CD4-positive, alpha-beta T cell (primary cell): ENCODE measurements around the gene UBE2M. TPM values are rescaled to one million over a fixed set of nuclear protein-coding genes. Genes with fewer than 3 reads are reported as not detected.
A peak's percentile ranks its signal among the peaks of the same experiment; 100 is the strongest.

Experiments used
- ATAC-seq: fragments of 200-7000 bp; cut with Tn5 transposase; one replicate; pipeline ENCODE4 v1.10.0; 2022; ENCODE audit warnings: mild to moderate bottlenecking; ENCODE audit not compliant: poor library complexity
- CTCF ChIA-PET: fragments of 350-600 bp; sonication (Branson Sonifier 250); formaldehyde crosslinking; loops from one replicate; lab custom pipeline; 2021; ENCODE audit warnings: antibody characterized with exemption, inconsistent platforms; lab: Charles Lee
- POLR2A ChIA-PET: fragments of 350-600 bp; sonication (Branson Sonifier 250); formaldehyde crosslinking; loops from one replicate; lab custom pipeline; 2021; ENCODE audit warnings: antibody characterized with exemption, inconsistent platforms; lab: Charles Lee
- DNase-seq, 14 experiments: peaks; one replicate each; pipeline ENCODE4 v3.0.0-alpha.2; 2013 to 2020; ENCODE audit warnings: mixed read lengths in 2 of 14
- H3K27ac ChIP-seq, 2 donors: one replicate each; pipeline versions ENCODE4 v1.5.1 to v1.7.0; 2013; ENCODE audit warnings: low read length in 2 of 2, low read depth in 1 of 2, mild to moderate bottlenecking in 1 of 2
- H3K27me3 ChIP-seq, 2 experiments: 1 replicate in 1 of 2; 2 replicates in 1 of 2; pipeline versions ENCODE4 v1.6.1 to v1.7.0; 2013; ENCODE audit warnings: low read length in 2 of 2, control low read depth in 1 of 2, mild to moderate bottlenecking in 1 of 2, moderate library complexity in 1 of 2; ENCODE audit not compliant: insufficient read depth in 2 of 2, control insufficient read depth in 1 of 2
- H3K36me3 ChIP-seq: one replicate; pipeline ENCODE4 v1.6.1; 2013; ENCODE audit warnings: low read length, control low read depth; ENCODE audit not compliant: insufficient read depth
- H3K4me1 ChIP-seq: one replicate; pipeline ENCODE4 v1.6.1; 2013; ENCODE audit warnings: low read length, control low read depth; ENCODE audit not compliant: insufficient read depth
- H3K4me3 ChIP-seq: one replicate; pipeline ENCODE4 v1.5.1; 2013; ENCODE audit warnings: mild to moderate bottlenecking, low read length, moderate library complexity
- H3K9me3 ChIP-seq, 2 experiments: 1 replicate in 1 of 2; 2 replicates in 1 of 2; pipeline versions ENCODE4 v1.6.1 to v1.7.0; 2013; ENCODE audit warnings: low read length in 2 of 2, mild to moderate bottlenecking in 2 of 2, control low read depth in 1 of 2, moderate library complexity in 1 of 2; ENCODE audit not compliant: control insufficient read depth in 1 of 2, insufficient read depth in 1 of 2
- H3K27ac Mint-ChIP-seq: one replicate; pipeline ENCODE4 v1.8.0; 2020; ENCODE audit warnings: mixed read lengths
- H3K27me3 Mint-ChIP-seq: one replicate; pipeline ENCODE4 v1.8.0; 2021; ENCODE audit warnings: mixed read lengths
- H3K36me3 Mint-ChIP-seq: one replicate; pipeline ENCODE4 v1.8.0; 2021; ENCODE audit warnings: low read depth, mixed read lengths
- H3K4me1 Mint-ChIP-seq: one replicate; pipeline ENCODE4 v1.8.0; 2021; ENCODE audit warnings: low read depth, mixed read lengths
- H3K4me3 Mint-ChIP-seq: one replicate; pipeline ENCODE4 v1.8.0; 2020; ENCODE audit warnings: mild to moderate bottlenecking, mixed read lengths
- H3K9me3 Mint-ChIP-seq: one replicate; pipeline ENCODE4 v1.8.0; 2020; ENCODE audit warnings: mixed read lengths
- CTCF ChIP-seq: fragments of 200-600 bp; IDR thresholded peaks from one replicate; pipeline ENCODE4 v1.8.0; 2022; ENCODE audit warnings: antibody characterized with exemption, mild to moderate bottlenecking
- intact Hi-C, 2 experiments: fragments of 100-400 bp; cut with DNase I in 1 of 2; cut with micrococcal nuclease in 1 of 2; formaldehyde crosslinking; loops; one replicate each; pipeline versions ENCODE4 v1.15.1 to v1.9.0; 2023 to 2025; cut with DNase I, micrococcal nuclease
- total RNA-seq, 174 experiments: library from RNA in 2 of 174; stranded (reverse) in 2 of 174; gene quantifications; one replicate each; pipeline ENCODE4 v1.2.3 and lab custom pipeline; 2021 to 2026

The UBE2M gene
- total RNA-seq, 2 experiments from 2014 or later: 29.0 to 31.0 TPM

- peak; percentile 88 to 98 (median 94) for DNase-seq
- H3K9me3 Mint-ChIP-seq: no peaks in the 10 kb centered on the region
- peak; percentile 93 for ATAC-seq
- H3K4me3 Mint-ChIP-seq: peak overlapping the region; percentile 82
- Histone ChIP-seq H3K9me3 (no peaks in the 10 kb centered on the region), H3K36me3 (peaks cover 19% of the 10 kb centered on the region), H3K4me3 (peak overlapping the region; percentile 41), H3K4me1 (peaks cover 49% of the 10 kb centered on the region), H3K27me3 (no peaks in the 10 kb centered on the region), H3K27ac (peak overlapping the region; percentile 56 to 58)
- CTCF ChIA-PET: interaction anchor here (0.6 to 3.5 kb wide), 21 partner anchors 9 to 286 kb away, joined by 3 to 15 read pairs (median 4); partner anchors contain the start of genes CHMP2A, TRIM28, UBE2M and ZNF324B
- intact Hi-C loops: loop anchor here (1.0 to 2.0 kb wide), 2 partner anchors 61 to 67 kb away; no protein-coding TSS in a partner anchor
- H3K4me1 Mint-ChIP-seq: peaks cover 36% of the 10 kb centered on the region
- peak overlapping the region; percentile 78 for H3K27ac Mint-ChIP-seq
- H3K27me3 Mint-ChIP-seq: no peaks in the 10 kb centered on the region
- POLR2A ChIA-PET: interaction anchor here (1.0 to 1.6 kb wide), 9 partner anchors 30 to 105 kb away, joined by 4 to 12 read pairs (median 7); partner anchors contain the start of genes CHMP2A, TRIM28, ZNF446 and ZNF584
- peak; percentile 82 for TF ChIP-seq CTCF
- peaks cover 19% of the 10 kb centered on the region for H3K36me3 Mint-ChIP-seq
These were observed 44.5 kb downstream of the UBE2M start for GRCh38 chr19:58513694-58514563.

- DNase-seq: peak in 1 of 14 experiments; percentile 35
- peaks cover 0 to 5% of the 10 kb centered on the region in 2 experiments for H3K9me3 ChIP-seq
- Mint-ChIP-seq H3K4me1 (peaks cover 29% of the 10 kb centered on the region), H3K9me3 (no peaks in the 10 kb centered on the region), H3K27ac (peak overlapping the region; percentile 78), H3K27me3 (no peaks in the 10 kb centered on the region), H3K4me3 (peak overlapping the region; percentile 51), H3K36me3 (peaks cover 15% of the 10 kb centered on the region)
- POLR2A ChIA-PET: interaction anchor here (1.0 to 1.6 kb wide), 9 partner anchors 31 to 105 kb away, joined by 4 to 12 read pairs (median 7); partner anchors contain the start of genes CHMP2A, TRIM28, ZNF446 and ZNF584
- no peak for TF ChIP-seq CTCF
- H3K4me3 ChIP-seq: no peak overlapping the region
- no peaks in the 10 kb centered on the region for H3K27me3 ChIP-seq
- peak overlapping the region; percentile 56 to 58 for H3K27ac ChIP-seq
- peaks cover 43% of the 10 kb centered on the region for H3K4me1 ChIP-seq
- no peak for ATAC-seq
- intact Hi-C loops: no loop called here
- CTCF ChIA-PET: interaction anchor here (1.0 to 3.5 kb wide), 4 partner anchors 18 to 68 kb away, joined by 3 to 15 read pairs (median 8); no protein-coding TSS in a partner anchor
- peaks cover 19% of the 10 kb centered on the region for H3K36me3 ChIP-seq
These were observed 45.2 kb downstream of the UBE2M start for GRCh38 chr19:58513213-58513693.

- H3K27ac ChIP-seq: no peak within 1 kb of the TSS
- Mint-ChIP-seq H3K27ac (no peak within 1 kb of the TSS), H3K27me3 (no peaks in the 10 kb centered on the region), H3K9me3 (peaks cover 3% of the 10 kb centered on the region), H3K4me1 (peaks cover 22% of the 10 kb centered on the region), H3K36me3 (peaks cover 7% of the 10 kb centered on the region), H3K4me3 (no peak within 1 kb of the TSS)
- DNase-seq (peak in 1 of 14 experiments; percentile 24), ATAC-seq (no peak)
- intact Hi-C loops: no loop called here
- H3K4me3 ChIP-seq: no peak within 1 kb of the TSS
- no peak for TF ChIP-seq CTCF
- peaks cover 12% of the 10 kb centered on the region for H3K36me3 ChIP-seq
- POLR2A ChIA-PET: no interaction called here
- no peaks in the 10 kb centered on the region for H3K27me3 ChIP-seq
- H3K9me3 ChIP-seq: peaks cover 0 to 15% of the 10 kb centered on the region in 2 experiments
- CTCF ChIA-PET: interaction anchor here (0.6 kb wide), 1 partner anchor 48 kb away, joined by 4 read pairs; no protein-coding TSS in a partner anchor
- H3K4me1 ChIP-seq: peaks cover 26% of the 10 kb centered on the region
These were observed 46.8 kb downstream of the UBE2M start, which contains the start of gene SLC27A5 for GRCh38 chr19:58511353-58512208. TSS of gene SLC27A5 (minus strand) at chr19:58511992. CDS start at chr19:58511955, 37 bp downstream.
